Tibial nerve (tissue), 4 donors: ENCODE measurements around the gene APOL2.

Experiments
- CTCF ChIP-seq, 5 experiments: fragments of 200-600 bp in 3 of 5; fragments of 450-650 bp in 2 of 5; sonication (generic) in 3 of 5; IDR thresholded peaks; one replicate each; pipeline ENCODE4 v1.5.1; 2016 to 2019; ENCODE audit warnings: antibody characterized with exemption in 5 of 5, mild to moderate bottlenecking in 3 of 5, moderate library complexity in 2 of 5
- EP300 ChIP-seq, 2 donors: sonication (generic); formaldehyde crosslinking; IDR thresholded peaks; one replicate each; pipeline ENCODE4 v1.6.1; 2017; ENCODE audit warnings: antibody characterized with exemption in 2 of 2, mild to moderate bottlenecking in 1 of 2

GRCh38 chr22:36177160-36177559, 62.2 kb downstream of the APOL2 start:
- TF ChIP-seq CTCF (IDR thresholded peaks at IDR 0.05) (no peak), EP300 (IDR thresholded peaks at IDR 0.05) (no peak)
